ENCODE measurements around the gene METTL8.

DNA sequence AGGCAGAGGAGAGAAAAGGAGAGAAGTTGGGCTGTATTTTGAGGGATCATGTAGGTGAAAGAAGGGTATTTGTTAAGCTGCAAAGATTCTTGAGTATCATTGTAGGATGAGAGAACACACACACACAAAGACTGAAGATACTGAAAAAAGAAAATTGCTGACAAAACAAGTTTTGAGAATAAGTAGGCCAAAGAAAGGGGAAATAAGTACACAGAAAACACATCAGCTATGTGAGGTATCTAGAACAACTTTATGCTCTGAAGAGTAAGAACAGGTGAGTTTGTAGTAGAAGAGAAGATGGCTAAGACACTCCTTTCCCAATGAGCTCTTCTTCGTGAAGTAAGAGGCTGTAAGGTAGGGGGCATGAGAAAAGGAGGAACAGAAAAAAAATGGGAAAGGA is 28.2 kb downstream of the METTL8 start:
- TF ChIP-seq POLR2A (IDR thresholded peaks at IDR 0.05; ENCODE audit: low read length), result no peak
- no peak for TF ChIP-seq GATA1 (IDR thresholded peaks at IDR 0.05; ENCODE audit: low read depth, low read length)

Data from erythroblast (primary cell).